HepG2 (cell line): ENCODE data around the gene ECE2. TPM values are rescaled to one million over a fixed set of nuclear protein-coding genes. Genes with fewer than 3 reads are reported as not detected.

Experiments used
- ATAC-seq: fragments of 200-7000 bp; cut with Tn5 transposase; 3 replicates; pipeline ENCODE4 v1.9.1; 2020; ENCODE audit warnings: mild to moderate bottlenecking, moderate library complexity
- BruUV-seq: library from RNA; stranded (reverse); fragments of 400-500 nt; replicated peaks from 2 replicates; lab custom pipeline; 2021; lab: Mats Ljungman, UMichigan
- CTCF ChIA-PET: fragments of 300-600 bp; formaldehyde crosslinking; extraction: SDS; loops from one replicate; lab custom pipeline; 2021; ENCODE audit warnings: low total read pairs, inconsistent platforms, low intra/inter-chr PET ratio; lab: Yijun Ruan, JAX
- POLR2A ChIA-PET: fragments of 350-600 bp; sonication (Branson Sonifier 250); formaldehyde crosslinking; loops from one replicate; lab custom pipeline; 2020; ENCODE audit warnings: antibody characterized with exemption, inconsistent platforms; lab: Yijun Ruan, JAX
- DNase-seq: peaks from one replicate; pipeline ENCODE4 v3.0.0-alpha.2; 2015; ENCODE audit warnings: low spot score
- FAIRE-seq: peaks from 3 replicates; lab custom pipeline; 2011; peaks lifted over from hg19 to GRCh38; lab: Jason Lieb, UNC
- H2AFZ ChIP-seq: one replicate; pipeline ENCODE4 v1.6.1; 2011; ENCODE audit warnings: low read length, inconsistent platforms
- H3K27ac ChIP-seq: fragments of 300-600 bp; 3 replicates; pipeline ENCODE4 v1.8.0; 2011; ENCODE audit warnings: mixed run types, mild to moderate bottlenecking, mixed read lengths, low read length, inconsistent platforms; ENCODE audit not compliant: insufficient read depth; ENCODE audit errors: extremely low read length
- H3K27me3 ChIP-seq, 2 experiments: fragments of 200-600 bp in 1 of 2; 2 replicates in 1 of 2; 3 replicates in 1 of 2; pipeline versions ENCODE4 v1.6.0 to v1.8.0; 2011; ENCODE audit warnings: low read length in 2 of 2, mild to moderate bottlenecking in 2 of 2, moderate library complexity in 2 of 2, inconsistent platforms in 1 of 2; ENCODE audit not compliant: insufficient read depth in 2 of 2, control insufficient read depth in 1 of 2
- H3K36me3 ChIP-seq, 2 experiments: fragments of 200-600 bp in 1 of 2; replicated peaks in 1 of 2; 2 replicates in 1 of 2; 3 replicates in 1 of 2; pipeline versions ENCODE4 v1.5.1 to v1.8.0; 2011; ENCODE audit warnings: low read length in 2 of 2, inconsistent platforms in 1 of 2; ENCODE audit not compliant: insufficient read depth in 2 of 2, control insufficient read depth in 1 of 2
- H3K4me1 ChIP-seq: 2 replicates; pipeline ENCODE4 v1.5.1; 2012; ENCODE audit warnings: low read length, inconsistent platforms; ENCODE audit not compliant: insufficient read depth
- H3K4me2 ChIP-seq: 2 replicates; pipeline ENCODE4 v1.6.0; 2011; ENCODE audit warnings: low read depth, low read length, inconsistent platforms
- H3K4me3 ChIP-seq, 3 experiments: fragments of 200-600 bp in 1 of 3; sonication (generic), shearing (Covaris generic) in 1 of 3; replicated peaks in 1 of 3; 2 replicates each; pipeline ENCODE4 v1.5.1; 2011 to 2016; ENCODE audit warnings: low read length in 3 of 3, inconsistent platforms in 2 of 3, low read depth in 2 of 3, mild to moderate bottlenecking in 2 of 3, control low read depth in 1 of 3, mixed read lengths in 1 of 3; ENCODE audit not compliant: insufficient read depth in 1 of 3
- H3K79me2 ChIP-seq: one replicate; pipeline ENCODE4 v1.6.1; 2011; ENCODE audit warnings: low read length, inconsistent platforms; ENCODE audit not compliant: insufficient read depth
- H3K9ac ChIP-seq: 2 replicates; pipeline ENCODE4 v1.6.0; 2011; ENCODE audit warnings: mild to moderate bottlenecking, low read depth, low read length, inconsistent platforms; ENCODE audit not compliant: insufficient read depth
- H3K9me3 ChIP-seq: 2 replicates; pipeline ENCODE4 v1.5.1; 2012; ENCODE audit warnings: mild to moderate bottlenecking, low read length
- H4K20me1 ChIP-seq: 2 replicates; pipeline ENCODE4 v1.6.0; 2011; ENCODE audit warnings: inconsistent platforms, mild to moderate bottlenecking, low read length, moderate library complexity; ENCODE audit not compliant: insufficient read depth
- BCL6 ChIP-seq: IDR thresholded peaks from 2 replicates; pipeline ENCODE4 v1.6.1; 2016; ENCODE audit warnings: missing genetic modification reagents, missing compliant biosample characterization
- DMAP1 ChIP-seq: IDR thresholded peaks from 2 replicates; pipeline ENCODE4 v1.6.1; 2016
- GFI1 ChIP-seq: sonication (generic); formaldehyde crosslinking; IDR thresholded peaks from 2 replicates; pipeline ENCODE4 v1.5.0; 2020; ENCODE audit warnings: missing genetic modification reagents, mild to moderate bottlenecking, borderline replicate concordance
- HHEX ChIP-seq: IDR thresholded peaks from 2 replicates; pipeline ENCODE4 v1.6.1; 2016; ENCODE audit warnings: control low read depth
- LBX2 ChIP-seq: sonication (generic); formaldehyde crosslinking; IDR thresholded peaks from 2 replicates; pipeline ENCODE4 v1.5.0; 2020; ENCODE audit warnings: missing genetic modification reagents, mild to moderate bottlenecking, borderline replicate concordance
- MEF2D ChIP-seq: sonication (generic); formaldehyde crosslinking; IDR thresholded peaks from 2 replicates; pipeline ENCODE4 v1.5.1; 2020; ENCODE audit warnings: mild to moderate bottlenecking, missing genetic modification reagents
- PHF21A ChIP-seq: sonication (generic); formaldehyde crosslinking; IDR thresholded peaks from 2 replicates; pipeline ENCODE4 v1.5.0; 2020; ENCODE audit warnings: mild to moderate bottlenecking, missing genetic modification reagents
- PITX1 ChIP-seq: sonication (generic); formaldehyde crosslinking; IDR thresholded peaks from 2 replicates; pipeline ENCODE4 v1.5.1; 2020; ENCODE audit warnings: mild to moderate bottlenecking, missing genetic modification reagents
- RARA ChIP-seq: IDR thresholded peaks from 2 replicates; pipeline ENCODE4 v1.6.1; 2016; ENCODE audit warnings: missing genetic modification reagents, missing compliant biosample characterization
- SNAPC4 ChIP-seq: sonication (generic); formaldehyde crosslinking; IDR thresholded peaks from 2 replicates; pipeline ENCODE4 v1.4.0; 2020; ENCODE audit warnings: mild to moderate bottlenecking, missing genetic modification reagents
- SOX13 ChIP-seq, 3 experiments: fragments of 450-650 bp in 1 of 3; sonication (generic) in 1 of 3; formaldehyde crosslinking in 1 of 3; IDR thresholded peaks in 2 of 3; conservative IDR thresholded peaks in 1 of 3; 2 replicates each; pipeline versions ENCODE4 v1.5.0 to v1.6.1; 2016 to 2020; ENCODE audit warnings: antibody characterized with exemption in 1 of 3, mild to moderate bottlenecking in 1 of 3, missing compliant biosample characterization in 1 of 3, missing genetic modification reagents in 1 of 3, moderate library complexity in 1 of 3
- TFAP4 ChIP-seq: sonication (generic); IDR thresholded peaks from 2 replicates; pipeline ENCODE4 v1.6.1; 2016; ENCODE audit warnings: low read depth, borderline replicate concordance
- ZNF607 ChIP-seq: sonication (generic); formaldehyde crosslinking; IDR thresholded peaks from 2 replicates; pipeline ENCODE4 v1.5.1; 2020; ENCODE audit warnings: missing genetic modification reagents, mild to moderate bottlenecking, borderline replicate concordance
- ZNF619 ChIP-seq: sonication (generic); formaldehyde crosslinking; IDR thresholded peaks from 2 replicates; pipeline ENCODE4 v1.4.0; 2020; ENCODE audit warnings: mild to moderate bottlenecking, missing genetic modification reagents
- ZNF772 ChIP-seq: sonication (generic); formaldehyde crosslinking; IDR thresholded peaks from 2 replicates; pipeline ENCODE4 v1.5.0; 2020; ENCODE audit warnings: mild to moderate bottlenecking, missing genetic modification reagents
- ZNF773 ChIP-seq: sonication (generic); formaldehyde crosslinking; IDR thresholded peaks from 2 replicates; pipeline ENCODE4 v1.4.0; 2020; ENCODE audit warnings: missing genetic modification reagents, borderline replicate concordance
- ZNF850 ChIP-seq: sonication (generic); formaldehyde crosslinking; conservative IDR thresholded peaks from 2 replicates; pipeline ENCODE4 v1.9.0; 2021; ENCODE audit warnings: mild to moderate bottlenecking, missing genetic modification reagents
- WGBS: methylation state at CpG from one replicate; pipeline ENCODE4 v1.1.6; 2017; ENCODE audit warnings: low lambda C conversion rate; 5-methylcytosine and 5-hydroxymethylcytosine counted together
- in situ Hi-C: cut with HindIII; loops from 2 replicates; pipeline ENCODE4 v1.10.0; 2017; ENCODE audit warnings: low pct_unique_long_range_greater_than_20kb; ENCODE audit not compliant: extremely low pct_ligation_motif_present
- intact Hi-C: fragments of 100-400 bp; cut with micrococcal nuclease; formaldehyde crosslinking; loops from one replicate; pipeline ENCODE4 v1.10.0; 2022; ENCODE audit not compliant: unreplicated experiment
- polyA plus RNA-seq, 8 experiments: library from polyadenylated mRNA; depleted of rRNA in 3 of 8; stranded (reverse) in 7 of 8; unstranded in 1 of 8; fragments of >200 nt; fragmentation: Illumina TruSeq in 4 of 8; extraction: Trizol in 4 of 8; gene quantifications; 2 replicates each; pipeline versions ENCODE4 v1.2.1 to v1.2.3, GENCODE V29; 2011 to 2016; ENCODE audit warnings: low read depth in 4 of 8, missing spikeins in 1 of 8, mixed read lengths in 1 of 8; ENCODE audit not compliant: insufficient read depth in 1 of 8
- total RNA-seq, 5 experiments: library from RNA; depleted of rRNA; stranded (reverse); fragments of >200 nt; fragmentation: Illumina TruSeq; extraction: Trizol; gene quantifications; 2 replicates each; pipeline ENCODE4 v1.2.3, GENCODE V29; 2016; ENCODE audit warnings: low read depth in 1 of 5

Gene ECE2
- total and polyA plus RNA-seq, 2 of the 13 experiments (the other 11 are each of a cell fraction or from before 2014, with no cell fraction given), result not detected

GRCh38 chr3:184336547-184337398 lies 61.0 kb downstream of the ECE2 start:
- Histone ChIP-seq H3K36me3 (peaks cover 18 to 36% of the 10 kb centered on the region in 2 experiments), H3K79me2 (peaks cover 16% of the 10 kb centered on the region), H2AFZ (no peak overlapping the region), H3K9me3 (no peaks in the 10 kb centered on the region), H4K20me1 (peaks cover 19% of the 10 kb centered on the region; the same call in 1 of the 2 replicates), H3K4me3 (peak overlapping the region; percentile 67 to 94 (median 80)), H3K9ac (peak overlapping the region; percentile 91), H3K4me2 (peak overlapping the region; percentile 94), H3K4me1 (peaks cover 18% of the 10 kb centered on the region), H3K27ac (peak overlapping the region; percentile 84), H3K27me3 (no peaks in the 10 kb centered on the region; a peak in 1 of 5 replicates)
- BruUV-seq, result no TSS peak
- intact Hi-C loops, result no loop called here
- WGBS, result 4% methylated on average over 15 of the region's 17 CpGs
- CTCF ChIA-PET, result no interaction called here
- FAIRE-seq (peak; percentile 89), ATAC-seq (peak; percentile 49), DNase-seq (peak; percentile 62)
- in situ Hi-C loops, result no loop called here
- POLR2A ChIA-PET, result interaction anchor here (0.7 to 1.9 kb wide), 7 partner anchors 9 to 181 kb away, joined by 3 to 10 read pairs (median 5); partner anchors contain the start of genes CLCN2, DVL3 and POLR2H
- TF ChIP-seq ZNF773, result 0 out of 2 replicates have a peak, but pooled peaks have one; percentile 31
- TF ChIP-seq PHF21A (CRISPR knock-in tag), result 0 out of 2 replicates have a peak, but pooled peaks have one; percentile 25
- peak; percentile 54; the same call in 1 of the 2 replicates for TF ChIP-seq ZNF772
- peak; percentile 52 for TF ChIP-seq TFAP4
- 0 out of 2 replicates have a peak, but pooled peaks have one; percentile 4 for TF ChIP-seq RARA (CRISPR knock-in tag)
- TF ChIP-seq GFI1 (CRISPR knock-in tag), result peak; percentile 94
- TF ChIP-seq PITX1, result 0 out of 2 replicates have a peak, but pooled peaks have one; percentile 5
- TF ChIP-seq LBX2 (CRISPR knock-in tag), result no peak
- TF ChIP-seq SOX13 (IDR thresholded peaks at IDR 0.05), result no peak
- TF ChIP-seq SOX13 (CRISPR knock-in tag; conservative IDR thresholded peaks at IDR 0.05 in 1 of 2, IDR thresholded peaks at IDR 0.05 in 1 of 2), result no peak
- 0 out of 2 replicates have a peak, but pooled peaks have one; percentile 25 for TF ChIP-seq ZNF619 (CRISPR knock-in tag)
- TF ChIP-seq DMAP1 (CRISPR knock-in tag), result 0 out of 2 replicates have a peak, but pooled peaks have one; percentile 49
- no peak for TF ChIP-seq ZNF607 (CRISPR knock-in tag)
- no peak for TF ChIP-seq BCL6 (CRISPR knock-in tag)
- TF ChIP-seq SNAPC4 (CRISPR knock-in tag), result 0 out of 2 replicates have a peak, but pooled peaks have one; percentile 7
- 0 out of 2 replicates have a peak, but pooled peaks have one; percentile 18 for TF ChIP-seq MEF2D
- 0 out of 2 replicates have a peak, but pooled peaks have one; percentile 67 for TF ChIP-seq ZNF850 (CRISPR knock-in tag)
- TF ChIP-seq HHEX, result no peak
